Astrocyte of the spinal cord (primary cell): ENCODE measurements around the gene HID1.

Source experiments
- DNase-seq: peaks from one replicate; pipeline ENCODE4 v3.0.0; 2011; ENCODE audit warnings: low read depth, low spot score
- H3K4me3 ChIP-seq: 2 replicates; pipeline ENCODE4 v1.5.1; 2011; ENCODE audit warnings: low read depth, mild to moderate bottlenecking, low read length, moderate library complexity
- in situ Hi-C: cut with HindIII; loops from 2 replicates; pipeline ENCODE4 v1.10.0; 2017; ENCODE audit warnings: low sequenced_read_pairs
- TF ChIP-seq, protein P1 (sequence below): IDR thresholded peaks from 2 replicates; pipeline ENCODE4 v1.5.1; 2012; ENCODE audit warnings: low read depth, mild to moderate bottlenecking, low read length, inconsistent platforms

The HID1 gene

DNA sequence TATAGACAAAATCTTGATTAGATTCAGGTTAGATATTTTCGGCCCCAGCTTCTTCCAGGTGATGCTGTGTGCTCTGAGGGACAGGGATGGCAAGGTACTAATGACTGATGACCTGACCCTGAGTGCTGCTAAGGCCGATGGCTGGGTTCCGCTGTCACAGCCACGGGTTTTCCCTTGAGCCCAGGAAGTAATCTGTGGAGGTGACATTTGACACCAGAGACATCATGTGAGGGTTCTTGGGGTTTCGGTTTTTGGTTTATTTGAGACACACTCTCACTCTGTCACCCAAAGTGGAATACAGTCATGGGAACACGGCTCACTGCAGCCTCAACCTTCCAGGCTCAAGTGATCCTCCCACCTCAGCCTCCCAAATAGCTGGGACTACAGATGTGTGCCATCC is 27.0 kb downstream of the HID1 start:
- TF ChIP-seq, protein P1, sequence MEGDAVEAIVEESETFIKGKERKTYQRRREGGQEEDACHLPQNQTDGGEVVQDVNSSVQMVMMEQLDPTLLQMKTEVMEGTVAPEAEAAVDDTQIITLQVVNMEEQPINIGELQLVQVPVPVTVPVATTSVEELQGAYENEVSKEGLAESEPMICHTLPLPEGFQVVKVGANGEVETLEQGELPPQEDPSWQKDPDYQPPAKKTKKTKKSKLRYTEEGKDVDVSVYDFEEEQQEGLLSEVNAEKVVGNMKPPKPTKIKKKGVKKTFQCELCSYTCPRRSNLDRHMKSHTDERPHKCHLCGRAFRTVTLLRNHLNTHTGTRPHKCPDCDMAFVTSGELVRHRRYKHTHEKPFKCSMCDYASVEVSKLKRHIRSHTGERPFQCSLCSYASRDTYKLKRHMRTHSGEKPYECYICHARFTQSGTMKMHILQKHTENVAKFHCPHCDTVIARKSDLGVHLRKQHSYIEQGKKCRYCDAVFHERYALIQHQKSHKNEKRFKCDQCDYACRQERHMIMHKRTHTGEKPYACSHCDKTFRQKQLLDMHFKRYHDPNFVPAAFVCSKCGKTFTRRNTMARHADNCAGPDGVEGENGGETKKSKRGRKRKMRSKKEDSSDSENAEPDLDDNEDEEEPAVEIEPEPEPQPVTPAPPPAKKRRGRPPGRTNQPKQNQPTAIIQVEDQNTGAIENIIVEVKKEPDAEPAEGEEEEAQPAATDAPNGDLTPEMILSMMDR = no peak
- in situ Hi-C loops = no loop called here
- H3K4me3 ChIP-seq = no peak overlapping the region
- no peak for DNase-seq

DNA sequence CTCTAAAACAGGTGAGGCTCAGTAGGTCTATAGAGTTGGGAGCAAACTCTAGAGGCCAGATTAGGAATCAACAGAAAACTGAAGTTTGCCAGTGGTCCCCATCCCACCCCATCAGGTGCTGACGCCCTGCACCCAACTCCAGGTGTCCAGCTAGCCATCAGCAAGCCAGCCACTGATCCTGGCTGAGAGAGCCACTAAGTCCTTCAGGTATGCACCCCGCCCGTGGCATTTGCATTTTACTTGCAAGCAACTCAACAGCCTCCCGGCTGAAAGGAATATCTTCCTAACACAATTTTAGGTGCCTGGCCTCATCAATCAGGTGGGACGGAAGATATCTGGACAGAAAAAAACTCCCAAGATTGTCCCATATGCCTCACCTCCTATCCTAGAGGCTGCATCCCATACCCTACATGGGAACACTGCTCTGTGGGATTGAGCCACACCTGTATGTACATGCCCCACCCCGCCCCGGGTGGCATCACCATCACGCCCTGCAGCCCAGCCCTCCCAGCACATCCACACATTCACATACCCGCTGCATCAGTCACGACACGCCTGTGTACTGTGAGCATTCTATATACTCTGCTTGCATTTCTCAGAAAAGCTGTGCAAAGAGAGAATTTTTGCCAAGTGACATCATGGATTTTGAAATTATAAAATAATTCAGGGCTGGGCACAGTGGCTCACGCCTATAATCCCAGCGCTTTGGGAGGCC is 28.6 kb downstream of the HID1 start:
- TF ChIP-seq, protein P1 = no peak
- in situ Hi-C loops = no loop called here
- no peak overlapping the region for H3K4me3 ChIP-seq
- no peak for DNase-seq

DNA sequence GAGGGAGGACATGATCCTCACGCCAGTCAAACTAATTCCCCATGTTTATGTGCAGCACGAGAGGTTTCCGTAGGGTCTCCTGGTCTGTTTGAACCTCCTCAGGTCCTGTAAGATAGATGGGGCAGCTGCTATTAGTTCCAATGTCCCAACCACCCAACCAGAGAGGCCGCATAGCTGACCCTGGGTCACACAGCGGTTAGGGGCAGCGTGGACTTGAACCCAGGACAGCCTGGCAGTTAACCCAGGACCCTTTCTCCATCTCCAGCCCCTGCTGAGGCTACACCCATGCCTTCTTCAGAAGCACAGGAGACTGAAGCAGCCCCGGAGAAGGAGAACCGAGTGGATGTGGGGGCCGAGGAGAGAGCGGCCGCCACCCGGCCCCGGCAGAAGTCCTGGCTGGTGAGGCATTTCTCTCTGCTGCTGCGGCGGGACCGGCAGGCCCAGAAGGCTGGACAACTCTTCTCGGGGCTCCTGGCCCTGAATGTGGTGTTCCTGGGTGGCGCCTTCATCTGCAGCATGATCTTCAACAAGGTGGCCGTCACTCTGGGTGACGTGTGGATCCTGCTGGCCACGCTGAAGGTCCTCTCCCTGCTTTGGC is 31.3 kb downstream of the HID1 start:
- no peak overlapping the region for H3K4me3 ChIP-seq
- TF ChIP-seq, protein P1 = no peak
- no peak for DNase-seq
- in situ Hi-C loops = no loop called here

DNA sequence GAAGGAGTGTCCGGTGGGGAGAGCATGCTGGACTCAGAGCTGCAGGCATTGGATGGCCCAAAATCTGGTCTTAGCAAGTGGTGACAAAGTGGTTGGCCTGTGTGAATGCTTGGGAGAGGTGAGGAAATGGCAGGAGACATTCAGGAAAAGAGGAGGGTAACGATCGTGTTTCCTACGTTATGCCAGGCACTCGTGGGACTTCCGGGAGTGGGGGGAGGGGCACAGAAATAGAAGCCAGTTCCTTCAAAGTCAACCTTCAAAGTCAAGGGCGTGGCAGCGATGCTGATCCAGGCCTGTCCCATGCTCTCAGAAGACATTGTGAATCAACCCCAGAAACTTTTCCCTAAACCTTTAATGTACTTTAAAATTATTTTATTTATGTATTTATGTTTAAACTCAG is 33.0 kb downstream of the HID1 start:
- no peak for DNase-seq
- in situ Hi-C loops = no loop called here
- H3K4me3 ChIP-seq = no peak overlapping the region
- TF ChIP-seq, protein P1 = no peak

DNA sequence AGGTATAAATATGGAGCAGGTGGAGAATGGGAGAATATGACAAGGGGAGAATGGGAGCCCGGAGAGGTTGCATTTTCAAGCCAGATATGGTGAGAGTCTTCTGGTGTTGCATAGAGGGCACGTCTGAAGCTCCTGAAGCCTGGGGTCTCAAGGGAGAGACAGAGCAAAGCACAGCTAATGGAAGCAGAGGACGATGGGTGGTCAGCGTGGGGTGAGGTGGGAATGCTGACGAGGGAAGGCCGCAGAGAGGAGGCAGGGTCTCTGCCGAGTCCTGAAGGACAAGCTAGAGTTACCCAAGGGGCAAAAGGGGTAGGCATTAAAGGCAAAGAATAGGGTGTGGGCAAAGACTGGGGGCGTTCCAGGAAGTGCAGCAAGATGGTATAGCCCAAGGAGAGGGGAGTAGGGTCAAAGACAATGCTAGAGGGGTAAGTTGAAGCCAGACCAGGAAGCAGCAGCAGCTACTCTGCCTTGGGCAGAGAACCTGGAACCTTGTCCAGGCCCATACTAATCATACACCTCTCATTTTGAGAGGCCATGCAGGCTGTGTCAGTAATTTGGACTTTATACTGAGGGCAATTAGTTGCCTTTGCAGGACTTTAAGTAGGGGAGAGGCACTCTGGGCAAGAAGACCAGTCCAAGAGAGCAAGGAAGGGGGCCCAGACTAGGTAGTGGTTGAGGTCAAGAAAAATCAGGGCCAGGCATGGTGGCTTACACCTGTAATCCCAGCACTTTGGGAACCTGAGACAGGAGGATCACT is 34.2 kb downstream of the HID1 start:
- no peak for DNase-seq

More for the DNA sequence above, 34.2 kb downstream of the HID1 start:
- in situ Hi-C loops = no loop called here
- TF ChIP-seq, protein P1 = no peak
- H3K4me3 ChIP-seq = no peak overlapping the region
